Mucosa of descending colon (tissue), 3 donors: ENCODE data around the gene C19orf18. TPM values are rescaled to one million over a fixed set of nuclear protein-coding genes. Genes with fewer than 3 reads are reported as not detected.

Source experiments
- ATAC-seq: fragments of 200-7000 bp; cut with Tn5 transposase; one replicate; pipeline ENCODE4 v1.9.1; 2020; ENCODE audit warnings: mild to moderate bottlenecking, moderate library complexity
- DNase-seq, 3 donors: peaks; one replicate each; pipeline ENCODE4 v3.0.0-alpha.2; 2020
- H3K36me3 ChIP-seq: fragments of 200-600 bp; one replicate; pipeline ENCODE4 v1.8.0; 2021; ENCODE audit warnings: low read depth, mild to moderate bottlenecking
- H3K4me1 ChIP-seq: fragments of 200-600 bp; one replicate; pipeline ENCODE4 v1.8.0; 2021; ENCODE audit warnings: low read depth, mild to moderate bottlenecking
- H3K4me3 ChIP-seq: fragments of 200-600 bp; one replicate; pipeline ENCODE4 v1.8.0; 2021; ENCODE audit warnings: mild to moderate bottlenecking
- H3K9me3 ChIP-seq: fragments of 200-600 bp; one replicate; pipeline ENCODE4 v1.8.0; 2021; ENCODE audit warnings: mild to moderate bottlenecking
- intact Hi-C, 2 donors: fragments of 100-400 bp; cut with DNase I in 1 of 2; cut with micrococcal nuclease in 1 of 2; formaldehyde crosslinking; loops; one replicate each; pipeline versions ENCODE4 v1.11.0 to v1.11.1; 2022; cut with DNase I, micrococcal nuclease
- total RNA-seq, 3 donors: library from RNA; stranded (reverse); fragmentation: NEBNext Ultra II Directional in 2 of 3; extraction: Animal tissue kit (Norgen Biotek cat#: 25700) in 2 of 3; gene quantifications; one replicate each; pipeline versions ENCODE4 v1.2.1 to v1.2.4, GENCODE V29; 2021 to 2023
- TF ChIP-seq, protein P1 (sequence below): fragments of 200-600 bp; IDR thresholded peaks from one replicate; pipeline ENCODE4 v1.8.0; 2022; ENCODE audit warnings: antibody characterized with exemption, mild to moderate bottlenecking
- donor health status: DM: no; HTN: no; CAD: no; lungs with moderate emphysema.
- donor health status: DM: no; HTN: no; CAD: no.
- donor health status: DM: no; HTN: yes; CAD: no.

C19orf18 gene
- total RNA-seq, 3 donors from 2014 or later = 0.98 to 2.0 (median 0.99) TPM

DNA sequence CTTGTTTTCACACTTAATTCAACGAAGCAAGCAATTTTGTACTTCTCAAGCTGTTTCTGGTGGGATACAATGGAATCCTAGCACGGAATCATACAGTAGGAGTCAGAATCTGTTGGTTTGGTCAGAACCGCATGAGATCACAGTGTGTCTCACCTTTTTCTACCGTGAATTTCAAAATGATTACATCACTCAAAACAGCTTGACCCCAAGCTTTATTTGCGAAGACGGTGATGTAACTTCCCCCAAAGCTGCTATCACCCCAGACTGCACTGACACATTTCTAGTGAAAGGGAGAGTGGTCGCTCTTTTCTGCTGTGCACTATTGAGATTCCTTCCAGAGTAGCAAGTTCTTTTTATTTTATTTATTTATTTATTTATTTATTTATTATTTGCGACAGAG lies 9.6 kb downstream of the C19orf18 start:
- TF ChIP-seq, protein P1, sequence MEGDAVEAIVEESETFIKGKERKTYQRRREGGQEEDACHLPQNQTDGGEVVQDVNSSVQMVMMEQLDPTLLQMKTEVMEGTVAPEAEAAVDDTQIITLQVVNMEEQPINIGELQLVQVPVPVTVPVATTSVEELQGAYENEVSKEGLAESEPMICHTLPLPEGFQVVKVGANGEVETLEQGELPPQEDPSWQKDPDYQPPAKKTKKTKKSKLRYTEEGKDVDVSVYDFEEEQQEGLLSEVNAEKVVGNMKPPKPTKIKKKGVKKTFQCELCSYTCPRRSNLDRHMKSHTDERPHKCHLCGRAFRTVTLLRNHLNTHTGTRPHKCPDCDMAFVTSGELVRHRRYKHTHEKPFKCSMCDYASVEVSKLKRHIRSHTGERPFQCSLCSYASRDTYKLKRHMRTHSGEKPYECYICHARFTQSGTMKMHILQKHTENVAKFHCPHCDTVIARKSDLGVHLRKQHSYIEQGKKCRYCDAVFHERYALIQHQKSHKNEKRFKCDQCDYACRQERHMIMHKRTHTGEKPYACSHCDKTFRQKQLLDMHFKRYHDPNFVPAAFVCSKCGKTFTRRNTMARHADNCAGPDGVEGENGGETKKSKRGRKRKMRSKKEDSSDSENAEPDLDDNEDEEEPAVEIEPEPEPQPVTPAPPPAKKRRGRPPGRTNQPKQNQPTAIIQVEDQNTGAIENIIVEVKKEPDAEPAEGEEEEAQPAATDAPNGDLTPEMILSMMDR = no peak
- no peak overlapping the region for H3K4me3 ChIP-seq
- peaks cover 95% of the 10 kb centered on the region for H3K9me3 ChIP-seq
- ATAC-seq = no peak
- intact Hi-C loops = no loop called here
- DNase-seq = no peak
- H3K36me3 ChIP-seq = no peaks in the 10 kb centered on the region
- H3K4me1 ChIP-seq = no peaks in the 10 kb centered on the region

DNA sequence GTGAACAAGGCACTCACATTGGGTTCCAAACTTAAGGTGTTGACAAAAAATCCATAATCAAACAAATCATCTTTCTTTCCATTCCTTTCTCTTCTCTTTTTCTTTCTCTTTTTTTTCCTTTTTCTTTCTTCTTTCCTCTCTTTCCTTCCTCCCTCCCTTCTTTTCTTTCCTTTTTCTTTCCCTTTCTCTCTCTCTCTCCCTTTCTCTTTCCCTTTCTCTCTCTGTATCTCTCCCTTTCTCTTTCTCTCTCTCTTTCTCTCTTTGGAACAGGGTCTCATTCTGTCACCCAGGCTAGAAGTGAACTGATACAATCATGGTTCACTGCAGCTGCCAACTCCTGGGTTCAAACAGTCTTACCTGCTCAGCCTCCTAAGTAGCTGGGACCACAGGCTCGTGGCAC lies 12.5 kb downstream of the C19orf18 start:
- H3K9me3 ChIP-seq = peaks cover 97% of the 10 kb centered on the region
- intact Hi-C loops = no loop called here

DNA sequence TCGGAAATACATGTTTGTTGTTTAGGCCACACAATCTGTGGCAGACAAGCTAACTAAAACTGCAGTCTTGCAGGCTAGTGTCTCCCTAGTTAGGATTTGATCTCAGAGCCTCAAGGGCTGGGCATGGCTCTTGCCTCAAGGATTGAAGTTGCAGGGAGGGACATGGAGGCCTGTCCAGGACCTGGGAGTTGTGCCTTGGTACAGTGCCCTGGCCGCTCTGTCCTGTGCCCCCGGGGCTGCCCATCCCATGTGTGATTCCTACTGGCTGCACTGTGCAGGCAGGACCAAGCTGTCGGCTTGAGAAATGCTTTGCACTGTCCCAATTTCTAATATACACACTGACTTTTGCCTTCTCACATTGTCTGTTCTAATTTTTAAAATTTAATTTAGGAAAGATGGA lies 19.3 kb downstream of the C19orf18 start:
- intact Hi-C loops = no loop called here
- ATAC-seq = no peak
- TF ChIP-seq, protein P1 = no peak
- Histone ChIP-seq H3K4me3 (no peak overlapping the region), H3K4me1 (no peaks in the 10 kb centered on the region), H3K36me3 (no peaks in the 10 kb centered on the region), H3K9me3 (peaks cover 72% of the 10 kb centered on the region)
- DNase-seq = no peak

More for the DNA sequence above, 12.5 kb downstream of the C19orf18 start:
- DNase-seq (no peak), ATAC-seq (no peak)
- TF ChIP-seq, protein P1 = no peak
- no peak overlapping the region for H3K4me3 ChIP-seq
- no peaks in the 10 kb centered on the region for H3K36me3 ChIP-seq
- H3K4me1 ChIP-seq = no peaks in the 10 kb centered on the region

DNA sequence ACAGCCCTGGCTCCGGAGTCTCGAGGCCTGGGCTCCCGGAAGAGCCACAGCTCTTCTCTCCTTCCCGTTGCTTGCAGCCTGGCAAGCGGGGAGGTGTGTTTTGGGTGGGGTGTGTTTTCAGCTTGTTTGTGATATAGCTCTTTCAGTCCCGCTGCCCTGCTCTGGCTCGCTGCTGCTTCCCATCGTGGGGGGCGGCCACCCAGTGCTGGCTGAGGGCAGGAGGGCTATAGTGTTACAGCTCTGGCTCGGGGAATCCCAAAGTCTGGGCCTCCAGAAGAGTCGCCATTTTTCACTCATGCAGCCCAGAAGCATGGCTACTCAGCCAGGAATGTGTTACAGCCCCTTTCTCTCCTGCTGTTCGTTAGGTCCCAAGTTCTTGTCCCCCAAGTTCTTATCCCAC lies 24.6 kb downstream of the C19orf18 start:
- TF ChIP-seq, protein P1 = no peak
- intact Hi-C loops = no loop called here
- DNase-seq (no peak), ATAC-seq (no peak)
- Histone ChIP-seq H3K36me3 (no peaks in the 10 kb centered on the region), H3K4me1 (peaks cover 5% of the 10 kb centered on the region), H3K9me3 (peaks cover 60% of the 10 kb centered on the region), H3K4me3 (no peak overlapping the region)

DNA sequence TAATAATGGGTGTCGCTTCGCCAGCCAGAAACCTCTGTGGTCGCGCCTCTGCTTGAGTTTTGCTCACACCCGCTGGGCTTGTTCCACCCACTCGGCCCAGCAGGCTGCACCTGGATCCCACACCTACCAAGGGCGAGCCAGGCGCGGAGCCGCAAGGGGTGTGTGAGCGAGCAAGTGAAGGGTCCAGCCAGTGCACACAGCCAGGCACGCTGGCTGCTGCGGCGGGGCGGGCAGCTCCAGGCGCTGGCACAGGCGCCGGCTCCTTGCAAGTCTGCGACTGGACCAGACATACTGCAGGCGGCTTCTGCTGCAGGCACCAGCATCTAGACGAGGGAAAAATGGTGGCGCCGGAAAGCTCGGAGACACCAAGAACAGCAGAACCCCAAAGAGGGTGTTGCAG lies 25.0 kb downstream of the C19orf18 start:
- no peak for DNase-seq
- intact Hi-C loops = no loop called here
- H3K36me3 ChIP-seq = no peaks in the 10 kb centered on the region
- peaks cover 5% of the 10 kb centered on the region for H3K4me1 ChIP-seq
- no peak overlapping the region for H3K4me3 ChIP-seq
- ATAC-seq = no peak
- TF ChIP-seq, protein P1 = no peak
- H3K9me3 ChIP-seq = peaks cover 59% of the 10 kb centered on the region
